Right lobe of liver (tissue), 6 donors: ENCODE measurements around the gene TMEM179. TPM values are rescaled to one million over a fixed set of nuclear protein-coding genes. Genes with fewer than 3 reads are reported as not detected.

Experiments
- ATAC-seq, 4 donors: fragments of 200-7000 bp; cut with Tn5 transposase; one replicate each; pipeline ENCODE4 v1.9.1; 2020; ENCODE audit warnings: mild to moderate bottlenecking in 4 of 4, moderate library complexity in 4 of 4
- DNase-seq, 3 donors: peaks; one replicate each; pipeline ENCODE4 v3.0.0-alpha.2; 2020
- H3K27ac ChIP-seq, 3 donors: fragments of 200-600 bp; one replicate each; pipeline ENCODE4 v1.8.0; 2022
- H3K27me3 ChIP-seq, 2 donors: fragments of 200-600 bp; one replicate each; pipeline ENCODE4 v1.8.0; 2022
- H3K36me3 ChIP-seq, 4 donors: fragments of 200-600 bp; sonication (generic) in 1 of 4; one replicate each; pipeline versions ENCODE4 v1.5.1 to v1.8.0; 2017 to 2022; ENCODE audit warnings: control low read depth in 1 of 4
- H3K4me1 ChIP-seq, 4 donors: fragments of 200-600 bp; sonication (generic) in 1 of 4; one replicate each; pipeline versions ENCODE4 v1.5.1 to v1.8.0; 2017 to 2022; ENCODE audit warnings: control low read depth in 1 of 4
- H3K4me3 ChIP-seq, 3 donors: fragments of 200-600 bp; one replicate each; pipeline ENCODE4 v1.8.0; 2022
- H3K9me3 ChIP-seq, 4 donors: fragments of 200-600 bp; sonication (generic) in 1 of 4; one replicate each; pipeline versions ENCODE4 v1.5.1 to v1.8.0; 2017 to 2022; ENCODE audit warnings: control low read depth in 1 of 4
- POLR2A ChIP-seq: fragments of 450-650 bp; IDR thresholded peaks from one replicate; pipeline ENCODE4 v1.6.1; 2017; ENCODE audit warnings: antibody characterized with exemption, mild to moderate bottlenecking
- WGBS: methylation state at CpG from one replicate; pipeline ENCODE4 v1.1.6; 2018; ENCODE audit warnings: low coverage, low lambda C conversion rate; ENCODE audit not compliant: insufficient coverage; ENCODE audit errors: missing lambda C conversion rate; 5-methylcytosine and 5-hydroxymethylcytosine counted together
- intact Hi-C, 2 donors: fragments of 100-400 bp; cut with DNase I; formaldehyde crosslinking; loops; one replicate each; pipeline versions ENCODE4 v1.11.2 to v1.14.1; 2022
- total RNA-seq, 6 experiments: library from RNA; depleted of rRNA in 2 of 6; stranded (reverse); fragments of >200 nt in 2 of 6; fragmentation: NEBNext Ultra II Directional in 3 of 6; extraction: Animal tissue kit (Norgen Biotek cat#: 25700) in 3 of 6; gene quantifications; one replicate each; pipeline versions ENCODE4 v1.1.0 to v1.2.4, GENCODE V29; 2016 to 2023
- TF ChIP-seq, protein P1 (sequence below), 4 donors: fragments of 200-600 bp in 3 of 4; fragments of 450-650 bp in 1 of 4; IDR thresholded peaks; one replicate each; pipeline versions ENCODE4 v1.5.1 to v1.8.0; 2016 to 2022; ENCODE audit warnings: antibody characterized with exemption in 4 of 4, mild to moderate bottlenecking in 2 of 4
- donor health status: DM: no; HTN: yes; CAD: no.
- donor health status: DM: no; HTN: no; CAD: no.
- donor health status: DM: no; HTN: no; CAD: no.
- donor health status: DM: no; HTN: yes; CAD: no.
- donor health status: DM: no; HTN: yes; CAD: no.

Gene TMEM179
- total RNA-seq, 6 experiments from 2014 or later: 0.17 to 0.18 TPM; not detected in 4

DNA sequence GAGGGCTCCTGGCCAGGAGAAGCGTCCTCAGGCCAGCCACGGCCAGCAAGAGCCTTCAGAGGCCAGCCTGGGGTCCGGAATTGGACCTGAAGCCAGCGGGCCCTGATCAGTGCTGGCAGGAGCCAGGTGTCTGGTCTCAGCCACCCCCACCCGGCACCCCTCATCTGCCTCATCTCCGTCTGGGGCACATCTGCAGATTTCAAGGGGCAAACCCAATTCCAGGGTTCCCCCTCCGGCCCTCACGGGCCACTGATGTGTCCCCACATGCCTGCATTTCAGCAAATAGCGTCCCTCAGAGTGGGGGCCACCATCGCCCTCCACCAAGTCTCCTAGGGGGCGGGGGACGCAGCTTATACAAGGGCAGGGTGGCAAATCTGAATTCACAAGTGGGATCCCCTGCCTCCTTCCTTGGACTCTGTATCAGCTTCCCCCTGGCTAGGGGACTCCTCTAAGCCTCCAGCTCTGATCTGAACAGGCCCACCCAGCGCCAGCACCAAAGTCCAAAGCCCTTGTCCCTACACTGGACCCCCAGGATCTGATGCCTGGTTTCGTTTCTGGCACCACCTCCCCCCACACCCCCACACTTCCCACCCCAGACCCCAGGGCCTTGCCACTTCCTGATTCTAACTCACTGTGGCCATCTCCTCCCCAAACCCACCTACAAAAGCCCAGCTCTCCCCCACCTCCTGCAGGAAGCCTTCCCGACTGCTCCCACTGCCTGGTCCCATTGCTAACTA lies 10.1 kb downstream of the TMEM179 start:
- 67% methylated on average over 9 of the region's 15 CpGs for WGBS
- ATAC-seq (no peak), DNase-seq (peak in 1 of 3 donors; percentile 29)
- Histone ChIP-seq H3K4me1 (no peaks in the 10 kb centered on the region), H3K36me3 (no peaks in the 10 kb centered on the region), H3K27me3 (no peaks in the 10 kb centered on the region), H3K27ac (no peak overlapping the region), H3K9me3 (no peaks in the 10 kb centered on the region), H3K4me3 (no peak overlapping the region)
- intact Hi-C loops: no loop called here
- TF ChIP-seq POLR2A: no peak
- TF ChIP-seq, protein P1, sequence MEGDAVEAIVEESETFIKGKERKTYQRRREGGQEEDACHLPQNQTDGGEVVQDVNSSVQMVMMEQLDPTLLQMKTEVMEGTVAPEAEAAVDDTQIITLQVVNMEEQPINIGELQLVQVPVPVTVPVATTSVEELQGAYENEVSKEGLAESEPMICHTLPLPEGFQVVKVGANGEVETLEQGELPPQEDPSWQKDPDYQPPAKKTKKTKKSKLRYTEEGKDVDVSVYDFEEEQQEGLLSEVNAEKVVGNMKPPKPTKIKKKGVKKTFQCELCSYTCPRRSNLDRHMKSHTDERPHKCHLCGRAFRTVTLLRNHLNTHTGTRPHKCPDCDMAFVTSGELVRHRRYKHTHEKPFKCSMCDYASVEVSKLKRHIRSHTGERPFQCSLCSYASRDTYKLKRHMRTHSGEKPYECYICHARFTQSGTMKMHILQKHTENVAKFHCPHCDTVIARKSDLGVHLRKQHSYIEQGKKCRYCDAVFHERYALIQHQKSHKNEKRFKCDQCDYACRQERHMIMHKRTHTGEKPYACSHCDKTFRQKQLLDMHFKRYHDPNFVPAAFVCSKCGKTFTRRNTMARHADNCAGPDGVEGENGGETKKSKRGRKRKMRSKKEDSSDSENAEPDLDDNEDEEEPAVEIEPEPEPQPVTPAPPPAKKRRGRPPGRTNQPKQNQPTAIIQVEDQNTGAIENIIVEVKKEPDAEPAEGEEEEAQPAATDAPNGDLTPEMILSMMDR (IDR thresholded peaks at IDR 0.05): no peak

DNA sequence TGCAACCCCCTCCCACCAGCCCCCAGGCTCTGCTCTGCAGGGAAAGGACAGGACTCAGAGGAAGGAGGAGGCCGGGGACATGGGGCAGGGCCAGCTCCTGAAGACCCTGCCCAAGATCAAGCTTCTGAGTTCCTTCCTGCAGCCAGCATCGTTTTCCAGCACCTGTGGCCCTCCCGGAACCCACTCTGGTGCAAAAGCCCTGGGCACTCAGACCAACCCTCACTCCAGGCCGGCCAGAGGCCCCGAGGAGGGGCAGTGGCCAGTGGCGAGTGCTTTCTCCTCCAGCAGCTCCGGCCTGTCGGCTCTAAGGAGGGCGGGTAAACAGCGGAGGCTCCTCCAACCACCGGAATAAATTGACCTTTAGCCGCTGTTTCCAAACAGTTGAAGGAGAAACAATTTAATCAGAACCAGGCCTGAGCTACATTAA lies 10.8 kb downstream of the TMEM179 start:
- DNase-seq (peak in 1 of 3 donors; percentile 35), ATAC-seq (no peak)
- no peaks in the 10 kb centered on the region for H3K27me3 ChIP-seq
- H3K27ac ChIP-seq: no peak overlapping the region
- WGBS: 55% methylated on average over 4 of the region's 12 CpGs
- TF ChIP-seq POLR2A: no peak
- TF ChIP-seq, protein P1 (IDR thresholded peaks at IDR 0.05): no peak
- intact Hi-C loops: no loop called here
- no peak overlapping the region for H3K4me3 ChIP-seq
- no peaks in the 10 kb centered on the region for H3K9me3 ChIP-seq
- H3K4me1 ChIP-seq: no peaks in the 10 kb centered on the region
- no peaks in the 10 kb centered on the region for H3K36me3 ChIP-seq

DNA sequence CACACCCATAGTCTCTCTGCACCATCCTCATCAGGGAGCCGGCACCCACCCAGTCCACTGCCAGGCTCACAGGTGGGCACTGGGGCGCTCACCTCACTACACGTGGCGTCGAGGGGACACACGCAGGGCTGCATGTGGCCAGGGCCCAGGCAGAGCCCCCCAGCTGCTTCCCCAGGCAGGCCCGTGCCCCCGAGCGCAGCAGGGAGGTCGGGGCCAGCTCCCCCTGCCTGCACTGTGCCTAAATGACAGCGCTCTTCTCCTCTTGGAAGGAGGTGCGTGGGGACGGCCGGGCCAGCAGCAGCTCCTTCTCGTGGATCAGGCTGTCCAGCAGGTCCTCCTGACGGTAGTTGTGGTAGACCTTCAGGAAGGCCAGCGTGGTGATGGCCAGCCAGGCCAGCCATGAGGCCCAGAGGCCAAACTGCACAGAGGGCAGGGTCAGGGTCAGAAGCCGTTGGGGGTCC lies 11.3 kb downstream of the TMEM179 start:
- H3K4me3 ChIP-seq: no peak overlapping the region
- DNase-seq: peak in 1 of 3 donors; percentile 48
- ATAC-seq: no peak
- no peaks in the 10 kb centered on the region for H3K27me3 ChIP-seq
- H3K4me1 ChIP-seq: no peaks in the 10 kb centered on the region
- H3K36me3 ChIP-seq: no peaks in the 10 kb centered on the region
- intact Hi-C loops: no loop called here
- H3K9me3 ChIP-seq: no peaks in the 10 kb centered on the region
- no peak overlapping the region for H3K27ac ChIP-seq
- WGBS: 30% methylated on average over 2 of the region's 18 CpGs
- no peak for TF ChIP-seq POLR2A
- TF ChIP-seq, protein P1 (IDR thresholded peaks at IDR 0.05): no peak

DNA sequence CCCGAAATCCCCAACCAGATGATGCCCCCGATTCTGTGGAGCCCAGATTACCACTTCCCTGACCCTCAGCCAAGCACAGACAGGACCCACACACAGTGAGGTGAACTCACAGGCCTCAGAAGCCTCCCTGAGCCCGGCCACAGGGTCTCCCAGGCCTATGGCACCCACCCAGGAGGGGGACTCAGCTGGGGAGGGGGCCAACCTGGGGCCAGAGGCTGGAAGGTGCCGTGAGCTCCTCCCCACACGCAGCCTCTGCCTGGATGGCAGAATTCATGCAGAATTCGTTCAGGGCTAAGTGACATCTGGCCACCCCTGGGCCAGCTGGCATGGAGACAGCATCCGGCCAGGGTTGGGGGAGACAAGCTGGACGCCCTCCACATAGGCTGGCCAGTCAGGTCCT lies 11.8 kb downstream of the TMEM179 start:
- 17% methylated on average over 2 of the region's 8 CpGs for WGBS
- Histone ChIP-seq H3K4me1 (no peaks in the 10 kb centered on the region), H3K36me3 (no peaks in the 10 kb centered on the region), H3K9me3 (no peaks in the 10 kb centered on the region), H3K27me3 (no peaks in the 10 kb centered on the region), H3K27ac (no peak overlapping the region), H3K4me3 (no peak overlapping the region)
- intact Hi-C loops: no loop called here
- DNase-seq: peak in 1 of 3 donors; percentile 34
- TF ChIP-seq POLR2A: no peak
- TF ChIP-seq, protein P1 (IDR thresholded peaks at IDR 0.05): no peak
- ATAC-seq: no peak
